ENCODE measurements around the gene IL1A.
"Not testable (repeated sequence)": the region's sequence is repeated elsewhere in the genome, so short reads cannot be mapped to it uniquely, and the experiment has no call there.

The IL1A gene, protein sequence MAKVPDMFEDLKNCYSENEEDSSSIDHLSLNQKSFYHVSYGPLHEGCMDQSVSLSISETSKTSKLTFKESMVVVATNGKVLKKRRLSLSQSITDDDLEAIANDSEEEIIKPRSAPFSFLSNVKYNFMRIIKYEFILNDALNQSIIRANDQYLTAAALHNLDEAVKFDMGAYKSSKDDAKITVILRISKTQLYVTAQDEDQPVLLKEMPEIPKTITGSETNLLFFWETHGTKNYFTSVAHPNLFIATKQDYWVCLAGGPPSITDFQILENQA

DNA sequence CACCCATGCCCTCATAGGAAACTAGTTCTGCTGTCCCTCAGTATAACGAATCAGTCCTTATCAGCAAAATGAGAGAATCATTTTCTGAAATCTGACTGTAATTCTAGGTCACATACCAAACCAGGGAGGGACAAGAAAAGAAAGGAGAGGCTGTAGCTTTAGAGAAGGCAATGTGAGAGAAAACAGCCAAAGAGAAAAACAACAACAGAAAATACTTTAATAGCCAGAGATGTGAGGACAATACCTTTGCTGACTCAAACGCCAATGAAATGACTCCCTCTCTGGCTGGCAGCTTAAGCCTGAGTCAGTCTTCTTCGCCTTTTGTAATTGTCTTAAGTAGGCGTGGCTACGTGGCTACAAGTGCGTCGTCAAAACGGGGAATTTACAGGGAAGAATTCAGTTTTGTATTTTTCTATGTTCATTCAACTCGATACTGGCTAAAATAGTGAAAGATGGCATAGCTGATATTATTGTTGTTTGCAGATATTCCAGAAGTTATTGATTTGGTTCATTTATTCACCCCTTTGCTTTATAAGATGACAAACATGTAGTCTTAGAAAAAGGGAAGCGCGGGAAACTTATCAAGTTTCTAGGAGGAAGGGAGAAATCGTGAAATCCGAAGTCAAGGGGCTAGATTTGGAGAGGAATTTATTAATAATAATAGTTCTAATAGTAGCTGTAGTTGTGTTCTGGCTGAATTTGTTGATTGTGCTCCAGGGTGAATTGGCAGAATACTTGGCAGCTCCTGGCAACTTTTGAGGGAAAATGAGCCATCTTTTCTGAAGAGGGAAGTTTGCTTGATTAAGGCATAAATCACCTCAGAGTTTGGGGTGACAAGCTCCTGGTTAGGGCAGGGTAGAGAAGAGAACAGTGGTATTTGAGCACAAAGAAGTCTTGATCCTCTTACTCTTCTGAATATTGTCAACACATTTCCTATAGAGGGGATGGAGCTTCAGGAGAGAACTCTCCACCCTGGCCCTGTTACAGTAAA is at the start of gene IL1A:
IL1A (minus strand) TSS at position 295 of the 991 bp plus-strand sequence. CDS start 723 bp downstream, outside the sequence.
- DNase-seq: peak; percentile 55

DNA sequence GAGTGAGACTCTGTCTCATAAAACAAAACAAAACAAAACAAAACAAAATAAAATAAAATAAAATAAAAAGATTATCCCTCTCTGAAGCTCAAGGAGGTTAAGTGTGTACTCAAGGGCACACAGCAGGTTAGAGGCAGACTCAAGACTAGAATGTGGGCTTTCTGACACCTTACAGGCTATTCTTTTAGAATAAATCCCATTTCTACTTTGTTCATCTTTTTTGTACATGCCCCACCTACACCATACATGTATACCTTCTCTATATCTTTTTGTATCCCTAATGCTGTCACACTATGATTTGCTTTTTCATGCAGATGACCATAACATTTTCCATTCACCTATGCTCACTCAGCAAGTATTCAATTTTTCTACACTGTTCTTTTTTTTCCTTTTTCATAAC is 49.7 kb upstream of the IL1A start:
- DNase-seq: no peak

DNA sequence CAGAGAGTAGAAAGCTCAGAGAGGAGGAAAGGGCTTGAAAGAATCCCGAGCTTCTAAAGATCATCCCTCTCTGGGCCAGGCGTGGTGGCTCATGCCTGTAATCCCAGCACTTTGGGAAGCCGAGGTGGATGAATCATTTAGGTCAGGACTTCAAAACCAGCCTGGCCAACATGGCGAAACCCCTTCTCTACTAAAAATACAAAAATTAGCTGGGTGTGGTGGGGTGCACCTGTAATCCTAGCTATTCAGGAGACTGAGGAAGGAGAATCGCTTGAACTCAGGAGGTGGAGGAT is 49.3 kb upstream of the IL1A start:
- DNase-seq: not testable (repeated sequence)

DNA sequence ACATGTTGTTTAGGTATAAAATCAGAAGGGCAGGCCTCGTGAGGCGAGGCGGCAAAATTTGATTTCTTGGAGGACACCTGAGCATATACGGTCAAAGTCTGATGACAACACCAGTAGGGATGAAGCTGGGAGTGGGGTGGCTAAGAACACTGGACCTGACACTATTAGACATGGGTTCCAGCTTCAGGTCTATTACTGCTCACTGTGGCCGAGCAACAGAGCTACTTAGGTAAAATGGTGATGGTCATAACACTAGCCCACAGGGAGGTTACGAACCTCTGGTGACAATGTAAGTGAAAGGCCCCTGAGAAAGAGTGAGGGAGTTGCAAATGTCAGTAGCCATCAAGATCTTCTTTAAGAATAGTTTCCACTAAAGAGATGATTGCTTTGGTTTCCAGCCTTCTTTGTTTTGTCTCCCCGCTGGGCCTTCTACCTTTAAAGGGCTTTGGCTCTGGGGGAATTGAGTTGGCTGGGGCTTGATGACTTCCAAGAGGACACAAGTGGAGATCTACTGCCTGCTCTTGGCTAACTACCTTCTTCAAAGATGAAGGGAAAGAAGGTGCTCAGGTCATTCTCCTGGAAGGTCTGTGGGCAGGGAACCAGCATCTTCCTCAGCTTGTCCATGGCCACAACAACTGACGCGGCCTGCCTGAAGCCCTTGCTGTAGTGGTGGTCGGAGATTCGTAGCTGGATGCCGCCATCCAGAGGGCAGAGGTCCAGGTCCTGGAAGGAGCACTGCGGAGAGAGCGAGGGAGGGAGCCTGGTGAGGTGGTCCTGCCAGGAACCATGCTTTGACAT is 48.7 kb upstream of the IL1A start:
- DNase-seq: no peak

DNA sequence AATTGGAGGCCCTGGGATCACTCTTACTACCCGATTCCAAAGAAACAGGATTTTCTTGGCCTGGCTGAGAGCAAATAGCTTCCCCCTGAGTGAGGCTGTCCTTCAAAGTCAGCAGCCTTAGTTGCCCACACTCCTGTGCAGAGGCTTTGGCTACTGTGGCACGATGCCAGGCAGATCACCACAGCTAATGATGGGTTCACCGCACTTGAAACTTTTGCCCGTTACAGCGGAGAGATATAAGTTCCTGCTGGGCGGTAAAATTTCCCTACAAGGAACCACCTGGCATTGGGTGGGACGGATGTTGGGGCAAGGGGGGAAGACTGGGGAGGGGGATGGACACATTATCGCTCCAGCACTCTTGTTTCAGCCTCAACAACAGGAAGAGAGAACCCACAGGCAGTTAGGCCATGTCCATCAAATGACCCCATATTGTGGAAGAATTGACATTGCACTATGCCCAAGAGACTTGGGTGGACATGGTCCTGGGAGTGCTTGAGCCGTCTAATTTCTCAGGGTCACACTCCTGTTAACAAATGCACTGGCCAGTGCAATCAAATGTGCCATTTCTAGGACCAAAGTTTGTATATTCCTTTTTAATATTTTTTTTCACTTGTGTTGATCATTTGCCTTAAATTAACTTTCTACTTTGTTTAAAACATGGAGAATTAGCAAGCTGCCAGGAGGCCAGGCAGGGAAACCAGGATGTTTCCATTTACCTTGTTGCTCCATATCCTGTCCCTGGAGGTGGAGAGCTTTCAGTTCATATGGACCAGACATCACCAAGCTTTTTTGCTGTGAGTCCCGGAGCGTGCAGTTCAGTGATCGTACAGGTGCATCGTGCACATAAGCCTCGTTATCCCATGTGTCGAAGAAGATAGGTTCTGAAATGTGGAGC is 47.9 kb upstream of the IL1A start:
- DNase-seq: no peak

DNA sequence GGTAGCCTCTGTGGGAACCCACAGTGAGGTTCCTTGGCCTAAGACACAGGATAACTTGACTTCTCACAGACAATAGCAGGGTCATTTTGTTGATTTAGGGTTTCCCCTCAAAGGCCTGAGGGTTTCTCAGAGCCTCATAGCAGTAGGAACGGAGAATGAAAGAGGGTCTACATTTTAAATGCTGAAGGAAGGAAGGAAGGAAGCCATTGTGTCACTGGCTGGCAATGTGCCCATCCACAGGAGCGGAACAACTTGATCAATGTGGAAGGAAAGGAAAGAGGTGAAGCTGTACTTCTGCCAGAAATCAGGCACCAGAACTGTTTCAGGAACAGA is 47.2 kb upstream of the IL1A start:
- DNase-seq: no peak

DNA sequence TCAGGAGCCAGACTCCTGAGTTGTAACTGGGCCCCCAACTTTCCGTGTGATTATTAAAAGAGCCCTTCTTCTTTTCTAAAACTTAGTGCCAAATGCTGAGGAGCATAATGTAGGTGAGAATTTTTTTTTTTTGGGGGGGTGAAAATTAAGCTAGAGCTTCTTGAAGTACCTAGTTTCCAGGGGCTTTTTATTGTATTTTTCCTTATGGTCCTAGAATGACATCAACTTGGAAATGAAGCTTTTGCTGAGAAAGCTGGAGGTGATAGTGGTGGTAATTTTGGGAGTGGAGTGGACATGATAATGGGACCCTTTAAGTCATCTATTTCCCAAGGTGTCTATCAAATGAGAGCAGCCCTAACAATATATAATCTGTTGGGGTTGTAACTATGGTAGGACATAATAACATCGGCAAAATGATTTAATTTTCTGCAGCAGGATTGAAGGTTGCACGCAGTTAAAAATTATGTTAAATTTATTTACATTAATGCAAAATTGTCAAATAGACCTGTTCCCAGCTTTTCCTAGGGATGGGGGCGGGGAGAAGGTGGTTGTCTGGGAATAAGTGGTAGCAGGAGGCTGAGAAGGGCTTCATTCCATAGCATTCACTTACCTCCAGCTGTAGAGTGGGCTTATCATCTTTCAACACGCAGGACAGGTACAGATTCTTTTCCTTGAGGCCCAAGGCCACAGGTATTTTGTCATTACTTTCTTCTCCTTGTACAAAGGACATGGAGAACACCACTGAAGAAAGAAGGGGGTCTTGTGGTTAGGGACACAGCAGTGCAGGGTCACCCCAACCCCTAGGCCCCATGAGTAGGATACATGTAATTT is 46.6 kb upstream of the IL1A start:
- DNase-seq: no peak

DNA sequence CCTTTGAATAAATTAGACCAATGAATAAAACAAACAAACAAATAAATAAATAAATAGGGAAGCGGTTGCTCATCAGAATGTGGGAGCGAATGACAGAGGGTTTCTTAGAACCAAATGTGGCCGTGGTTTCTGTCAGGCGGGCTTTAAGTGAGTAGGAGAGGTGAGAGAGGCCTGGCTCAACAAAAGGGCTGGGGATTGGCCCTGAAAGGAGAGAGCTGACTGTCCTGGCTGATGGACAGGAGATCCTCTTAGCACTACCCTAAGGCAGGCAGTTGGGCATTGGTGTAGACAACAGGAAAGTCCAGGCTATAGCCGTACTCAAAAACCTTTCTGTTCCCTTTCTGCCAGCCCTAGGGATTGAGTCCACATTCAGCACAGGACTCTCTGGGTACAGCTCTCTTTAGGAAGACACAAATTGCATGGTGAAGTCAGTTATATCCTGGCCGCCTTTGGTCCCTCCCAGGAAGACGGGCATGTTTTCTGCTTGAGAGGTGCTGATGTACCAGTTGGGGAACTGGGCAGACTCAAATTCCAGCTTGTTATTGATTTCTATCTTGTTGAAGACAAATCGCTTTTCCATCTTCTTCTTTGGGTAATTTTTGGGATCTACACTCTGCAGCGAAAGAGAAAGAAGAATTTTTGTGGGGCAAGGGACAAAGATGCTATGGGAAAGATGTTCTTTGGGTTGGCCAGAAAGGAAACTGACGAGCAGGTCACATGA is 45.8 kb upstream of the IL1A start:
- DNase-seq: no peak

DNA sequence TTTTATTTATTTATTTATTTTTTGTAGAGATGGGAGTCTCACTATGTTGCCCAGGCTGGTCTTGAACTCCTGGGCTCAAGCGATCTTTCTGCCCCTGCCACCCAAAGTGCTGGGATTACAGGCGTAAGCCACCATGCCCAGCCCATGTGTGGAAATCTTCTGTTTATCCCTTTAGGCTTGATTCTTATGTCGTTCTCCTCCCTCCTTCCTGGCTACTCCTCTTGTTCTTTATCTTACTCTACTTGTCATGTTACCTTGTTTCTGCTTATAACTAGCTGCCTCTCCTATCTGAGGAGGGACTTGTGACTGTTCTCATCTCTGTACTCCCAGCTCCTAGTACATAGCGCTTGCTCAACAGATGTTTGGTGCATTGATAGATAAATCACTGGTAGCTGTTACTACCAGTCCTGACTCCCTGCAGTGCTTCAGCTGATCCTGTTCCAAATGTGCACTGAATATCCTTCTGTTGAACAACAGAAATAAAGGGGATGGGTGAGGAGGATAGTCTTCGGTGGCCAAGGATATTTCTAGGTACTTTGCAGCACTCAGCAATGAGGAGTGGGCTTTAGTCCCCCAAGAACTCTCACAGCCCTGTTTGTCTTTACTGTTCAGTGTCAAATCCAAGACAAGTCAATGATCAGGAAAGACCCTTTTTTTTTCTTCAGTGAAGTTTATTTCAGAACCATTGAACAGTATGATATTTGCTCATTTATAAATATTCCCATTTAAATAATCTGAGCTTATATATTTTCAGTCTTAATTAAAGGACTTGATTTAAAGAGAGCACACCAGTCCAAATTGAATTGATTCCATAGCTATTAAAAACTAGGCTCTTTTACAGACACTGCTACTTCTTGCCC is 45.0 kb upstream of the IL1A start:
- no peak for DNase-seq

DNA sequence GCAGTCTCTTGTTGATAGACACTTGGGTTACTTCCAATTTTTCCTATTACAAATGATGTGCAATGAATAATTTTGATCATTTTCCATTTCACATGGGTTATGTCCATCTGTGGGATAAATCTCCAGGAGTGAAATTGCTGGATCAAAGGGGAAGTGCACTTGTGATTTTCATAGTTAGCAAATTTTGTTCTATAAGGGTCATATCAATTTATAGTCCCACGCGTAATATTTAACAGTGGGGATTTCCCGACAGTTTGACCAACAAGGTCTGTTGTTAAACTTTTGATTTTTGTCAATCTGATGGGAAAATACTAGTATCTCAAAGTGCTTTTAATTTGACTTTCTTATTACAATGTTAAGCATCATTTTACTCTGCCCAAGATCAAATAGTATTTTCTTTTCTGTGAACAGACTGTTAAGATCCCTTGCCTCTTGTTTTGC is 44.0 kb upstream of the IL1A start:
- no peak for DNase-seq

DNA sequence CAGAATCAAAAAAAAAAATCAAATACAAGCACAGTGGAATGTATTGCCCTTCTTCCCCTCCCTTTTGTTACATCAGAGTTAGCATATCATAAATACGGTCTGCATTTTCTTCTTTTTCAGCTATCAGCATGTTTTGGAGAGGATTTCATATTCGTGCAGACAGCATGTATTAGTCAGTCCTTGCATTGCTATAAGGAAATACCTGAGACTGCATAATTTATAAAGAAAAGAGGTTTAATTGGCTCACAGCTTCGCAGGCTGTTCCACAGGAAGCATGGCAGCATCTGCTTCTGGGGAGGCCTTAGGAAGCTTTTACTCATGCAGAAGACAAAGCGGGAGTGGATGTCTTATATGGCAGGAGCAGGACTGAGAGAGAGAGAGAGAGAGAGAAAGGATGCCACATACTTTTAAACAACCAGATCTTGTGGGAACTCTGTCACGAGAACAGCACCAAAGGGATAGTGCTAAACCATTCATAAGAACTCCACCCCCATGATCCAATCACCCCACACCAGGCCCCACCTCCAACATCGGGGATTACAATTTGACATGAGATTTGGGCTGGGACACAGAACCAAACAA is 43.4 kb upstream of the IL1A start:
- DNase-seq: no peak

DNA sequence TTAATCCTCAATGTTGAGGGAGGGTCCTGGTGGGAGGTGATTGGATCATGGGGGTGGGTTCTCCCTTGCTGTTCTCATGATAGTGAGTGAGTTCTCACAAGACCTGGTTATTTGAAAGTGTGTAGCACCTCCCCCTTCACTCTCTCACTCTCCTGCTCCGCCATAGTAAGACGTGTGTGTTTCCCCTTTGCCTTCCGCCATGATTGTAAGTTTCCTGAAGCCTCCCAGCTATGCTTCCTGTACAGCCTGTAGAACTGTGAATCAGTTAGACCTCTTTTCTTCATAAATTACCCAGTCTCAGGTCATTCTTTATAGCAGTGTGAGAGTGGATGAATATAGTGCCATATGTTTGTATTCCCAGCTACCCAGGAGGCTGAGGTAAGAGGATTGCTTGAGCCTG is 42.7 kb upstream of the IL1A start:
- DNase-seq: no peak

DNA sequence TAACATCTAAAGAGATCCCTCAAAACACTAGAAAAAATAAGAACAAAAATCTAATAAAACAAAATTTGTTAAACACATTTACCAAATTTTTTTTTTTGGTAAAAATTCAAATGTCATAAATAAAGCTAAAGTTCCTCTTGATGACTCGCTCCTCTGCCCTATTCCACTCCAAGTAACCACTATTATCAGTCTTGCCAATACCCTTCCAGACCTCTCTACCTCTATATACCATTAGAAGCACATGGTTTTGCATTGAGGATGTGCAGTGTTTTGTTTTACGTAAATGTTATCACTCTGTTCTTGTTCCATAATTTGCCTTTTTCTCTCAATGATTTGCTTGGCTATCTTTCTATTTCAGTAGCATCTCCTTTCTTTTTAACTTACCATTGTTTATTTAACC is 41.4 kb upstream of the IL1A start:
- no peak for DNase-seq

DNA sequence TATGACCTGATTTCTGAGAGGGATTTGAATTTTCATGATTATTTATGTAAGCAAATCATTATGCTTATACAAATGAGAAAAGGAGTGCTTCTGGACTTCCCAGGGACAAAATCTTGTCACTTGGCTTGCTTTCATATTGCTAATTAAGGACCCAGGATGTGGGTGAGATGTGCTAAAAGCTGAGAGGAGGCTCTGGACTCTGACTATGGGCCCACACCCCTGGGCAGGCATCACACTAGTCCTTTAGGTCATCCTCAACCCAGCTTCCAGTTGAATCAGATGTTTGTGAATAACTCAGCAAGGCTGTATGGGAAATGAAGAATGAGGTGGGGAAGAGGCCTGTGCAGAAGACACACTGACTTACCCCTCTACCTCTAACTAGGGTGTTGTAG is 40.4 kb upstream of the IL1A start:
- no peak for DNase-seq

DNA sequence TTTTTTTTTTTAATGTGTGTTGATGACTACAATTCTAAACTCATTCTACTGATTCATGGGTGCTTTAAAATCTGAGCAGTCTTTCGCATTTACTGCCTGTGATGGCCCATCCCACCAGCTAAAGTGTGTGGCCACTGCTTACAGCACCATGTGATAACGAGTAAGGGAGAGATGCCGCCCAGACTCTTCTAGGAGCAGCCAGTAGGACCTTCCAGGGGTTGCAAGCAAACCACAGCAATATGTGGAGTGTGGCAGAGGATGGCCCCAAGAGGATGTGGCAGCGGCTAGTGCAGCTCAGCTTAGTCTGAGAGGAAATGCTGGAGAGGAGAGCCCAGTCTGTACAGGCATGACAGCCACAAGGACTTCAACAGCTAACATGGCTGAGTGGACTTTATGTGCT is 37.4 kb upstream of the IL1A start:
- peak; percentile 68 for DNase-seq

DNA sequence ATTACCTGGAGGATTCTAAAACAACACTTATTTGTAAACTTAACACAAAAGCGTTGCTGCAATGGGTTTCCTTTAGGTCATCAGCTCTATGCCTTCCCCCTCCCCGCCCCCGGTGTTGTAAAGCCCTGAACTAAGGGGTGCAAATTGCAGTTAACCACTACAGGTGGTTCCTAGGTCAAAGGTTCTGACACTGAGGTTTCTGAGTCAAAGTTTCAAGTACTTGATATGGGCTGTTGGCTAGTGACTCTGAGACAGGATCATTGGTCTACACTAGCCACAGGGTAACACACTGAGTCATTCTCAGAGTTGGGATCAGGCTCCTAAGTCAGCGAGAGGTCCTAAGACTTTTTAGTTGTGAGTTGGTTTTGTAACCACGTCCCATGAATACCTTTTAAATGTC is 36.8 kb upstream of the IL1A start:
- DNase-seq: peak; percentile 89

DNA sequence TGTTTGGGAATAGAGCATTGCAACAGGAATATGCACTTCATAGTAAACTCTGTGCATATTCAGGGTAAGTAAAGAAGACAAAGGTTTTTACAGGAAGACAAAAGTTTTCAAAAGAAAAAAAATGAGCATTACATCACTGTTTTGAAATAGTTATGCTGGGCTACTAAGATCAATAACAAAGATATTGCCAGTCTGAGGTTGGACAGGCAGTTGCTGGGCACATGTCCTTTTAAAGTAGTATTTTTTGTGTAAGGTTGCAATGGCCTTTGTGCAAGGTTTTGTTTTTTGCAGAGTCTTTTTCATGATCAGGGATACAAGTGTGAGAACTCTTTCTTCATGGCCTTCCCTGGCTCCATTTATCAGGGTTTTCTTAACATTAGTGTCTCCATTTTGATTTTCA is 36.0 kb upstream of the IL1A start:
- DNase-seq: no peak

DNA sequence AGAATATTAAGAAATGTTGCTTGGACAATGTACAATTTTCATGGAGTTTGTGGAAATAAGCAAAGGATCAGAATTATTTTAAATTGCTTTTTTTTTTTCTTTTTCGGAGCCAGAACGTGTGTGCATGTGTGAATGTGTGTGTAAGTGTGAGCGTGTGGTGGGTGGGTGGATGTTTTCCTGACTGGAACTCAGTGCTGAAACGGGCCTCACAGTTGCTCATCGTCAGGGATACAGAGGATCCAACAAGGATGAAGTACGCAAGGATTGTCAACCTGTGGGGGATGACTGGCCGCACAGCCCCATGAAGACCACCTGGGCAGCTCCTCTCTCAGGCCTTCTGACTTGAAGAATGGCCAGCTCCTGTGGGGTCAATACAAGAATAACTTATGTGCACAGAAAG is 34.8 kb upstream of the IL1A start:
- no peak for DNase-seq

DNA sequence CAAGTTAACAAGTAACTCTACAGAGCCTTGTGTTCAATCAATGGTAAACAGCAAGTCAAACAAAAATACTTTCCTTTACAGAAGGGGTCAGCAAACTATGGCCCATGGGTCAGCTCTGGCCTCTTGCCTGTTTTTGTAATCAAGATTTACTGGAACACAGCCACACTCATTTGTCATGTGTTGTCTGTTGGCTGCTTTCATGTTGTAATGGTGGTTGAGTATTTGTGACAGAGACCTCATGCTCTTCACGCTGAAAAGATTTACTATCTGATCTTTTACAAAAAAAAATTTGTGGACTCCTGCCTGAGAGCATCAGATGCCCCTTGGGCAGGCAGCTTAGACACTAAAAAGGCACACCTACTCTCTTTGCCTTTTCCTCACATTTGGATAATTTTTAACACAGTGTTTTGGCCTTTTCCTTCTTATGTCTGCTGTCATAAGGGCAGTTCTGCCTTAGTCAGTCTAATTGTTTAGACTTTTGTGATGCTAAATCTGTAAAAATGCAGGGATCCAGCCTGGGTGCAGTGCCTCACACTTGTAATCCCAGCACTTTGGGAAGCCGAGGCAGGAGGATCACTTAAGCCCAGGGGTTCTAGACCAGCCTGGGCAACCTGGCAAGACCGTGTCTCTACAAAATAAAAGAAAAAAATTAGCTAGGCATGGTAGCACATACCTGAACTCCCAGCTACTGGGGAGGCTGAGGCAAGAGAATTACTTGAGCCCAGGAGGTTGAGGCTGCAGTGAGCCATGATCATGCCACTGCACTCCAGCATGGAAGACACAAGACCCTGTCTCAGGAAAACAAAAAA is 34.0 kb upstream of the IL1A start:
- no peak for DNase-seq
